Karpas-422 (cell line): ENCODE results near the gene USP3. TPM values are rescaled to one million over a fixed set of nuclear protein-coding genes. Genes with fewer than 3 reads are reported as not detected.
A peak's percentile ranks its signal among the peaks of the same experiment; 100 is the strongest.

Experiments
- DNase-seq: peaks from one replicate; pipeline ENCODE4 v3.0.0-alpha.2; 2015
- H2AFZ ChIP-seq: fragments of 200-600 bp; sonication (generic); 2 replicates; pipeline ENCODE4 v1.6.1; 2014; ENCODE audit warnings: antibody characterized with exemption, low read length, mixed read lengths
- H3K27ac ChIP-seq: fragments of 200-600 bp; sonication (generic); 2 replicates; pipeline ENCODE4 v1.5.1; 2014; ENCODE audit warnings: mild to moderate bottlenecking, low read length, moderate library complexity
- H3K27me3 ChIP-seq: fragments of 200-600 bp; sonication (generic); 2 replicates; pipeline ENCODE4 v1.6.1; 2014; ENCODE audit warnings: low read length, mixed read lengths
- H3K36me3 ChIP-seq: fragments of 200-600 bp; sonication (generic); 2 replicates; pipeline ENCODE4 v1.6.1; 2014; ENCODE audit warnings: low read length, mixed read lengths; ENCODE audit not compliant: insufficient read depth
- H3K4me1 ChIP-seq: fragments of 200-600 bp; sonication (generic); 2 replicates; pipeline ENCODE4 v1.6.1; 2014; ENCODE audit warnings: mild to moderate bottlenecking, low read length, mixed read lengths
- H3K4me2 ChIP-seq: fragments of 200-600 bp; sonication (generic); 2 replicates; pipeline ENCODE4 v1.6.1; 2014; ENCODE audit warnings: low read length, low read depth, mild to moderate bottlenecking; ENCODE audit not compliant: poor library complexity, severe bottlenecking
- H3K4me3 ChIP-seq: fragments of 200-600 bp; sonication (generic); 2 replicates; pipeline ENCODE4 v1.5.1; 2014; ENCODE audit warnings: mild to moderate bottlenecking, antibody characterized with exemption, low read length, mixed read lengths
- H3K79me2 ChIP-seq: fragments of 200-600 bp; sonication (generic); 2 replicates; pipeline ENCODE4 v1.6.1; 2014; ENCODE audit warnings: mild to moderate bottlenecking, low read length, mixed read lengths
- H3K9ac ChIP-seq: fragments of 200-600 bp; sonication (generic); 2 replicates; pipeline ENCODE4 v1.6.0; 2014; ENCODE audit warnings: low read length
- H3K9me2 ChIP-seq: fragments of 200-600 bp; sonication (generic), shearing (Covaris generic); replicated peaks from 2 replicates; pipeline ENCODE4 v1.6.0; 2014; ENCODE audit warnings: mild to moderate bottlenecking, low read length, moderate library complexity; ENCODE audit not compliant: insufficient read depth
- H3K9me3 ChIP-seq: fragments of 300-700, 200-600 bp; sonication (generic); 2 replicates; pipeline ENCODE4 v1.6.1; 2014; ENCODE audit warnings: low read length, mixed read lengths
- H4K20me1 ChIP-seq: fragments of 200-600 bp; sonication (generic); 2 replicates; pipeline ENCODE4 v1.6.1; 2014; ENCODE audit warnings: mild to moderate bottlenecking, antibody characterized with exemption, low read length, low read depth; ENCODE audit not compliant: insufficient read depth
- total RNA-seq: library from RNA; depleted of rRNA; stranded (reverse); fragments of >200 nt; shearing (Covaris generic); gene quantifications from 2 replicates; pipeline ENCODE4 v1.2.3, GENCODE V29; 2014; ENCODE audit warnings: low replicate concordance

Gene USP3
- total RNA-seq, 1 experiment from 2014 or later, result 15.4 TPM

- H3K4me3 ChIP-seq, result no peak overlapping the region
Measured at GRCh38 chr15:63497642-63498467, 6.5 kb upstream of the USP3 start.

GRCh38 chr15:63499175-63499549 lies 5.2 kb upstream of the USP3 start:
- no peak for DNase-seq
- Histone ChIP-seq H3K9ac (no peak overlapping the region), H3K36me3 (no peaks in the 10 kb centered on the region), H3K4me2 (no peak overlapping the region), H3K4me3 (no peak overlapping the region), H3K79me2 (no peaks in the 10 kb centered on the region), H3K4me1 (peaks cover 31% of the 10 kb centered on the region), H2AFZ (no peak overlapping the region), H3K27me3 (no peaks in the 10 kb centered on the region), H3K27ac (no peak overlapping the region), H3K9me3 (no peaks in the 10 kb centered on the region), H3K9me2 (no peaks in the 10 kb centered on the region), H4K20me1 (no peaks in the 10 kb centered on the region)

More at GRCh38 chr15:63497642-63498467, 6.5 kb upstream of the USP3 start:
- no peak for DNase-seq
- no peaks in the 10 kb centered on the region for H3K79me2 ChIP-seq
- H4K20me1 ChIP-seq, result no peaks in the 10 kb centered on the region
- H3K36me3 ChIP-seq, result no peaks in the 10 kb centered on the region
- H3K27me3 ChIP-seq, result no peaks in the 10 kb centered on the region
- no peak overlapping the region for H3K27ac ChIP-seq
- no peak overlapping the region for H2AFZ ChIP-seq
- H3K9ac ChIP-seq, result no peak overlapping the region
- H3K9me3 ChIP-seq, result no peaks in the 10 kb centered on the region
- no peak overlapping the region for H3K4me2 ChIP-seq
- H3K9me2 ChIP-seq, result no peaks in the 10 kb centered on the region
- H3K4me1 ChIP-seq, result peaks cover 19% of the 10 kb centered on the region

DNA sequence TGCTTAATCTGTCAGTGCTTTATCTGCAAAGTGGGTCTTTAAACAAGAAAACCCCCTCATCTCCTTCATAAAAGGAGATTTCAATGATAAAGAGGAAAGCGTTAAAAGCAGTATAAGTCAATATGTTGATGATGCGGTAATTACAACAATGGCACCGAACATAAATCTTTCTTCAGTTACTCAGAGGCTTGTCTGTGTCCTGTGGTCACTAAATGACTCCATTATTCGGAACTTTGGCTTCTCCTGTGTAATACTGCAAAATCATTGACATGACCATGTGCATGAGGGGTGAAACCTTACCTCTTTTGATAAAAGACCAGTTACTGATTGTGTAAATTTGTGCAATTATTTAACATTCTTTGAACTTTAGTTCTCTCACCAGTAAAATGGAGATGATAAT lies 4.8 kb upstream of the USP3 start:
- H4K20me1 ChIP-seq, result no peaks in the 10 kb centered on the region
- no peaks in the 10 kb centered on the region for H3K79me2 ChIP-seq
- H3K4me1 ChIP-seq, result peaks cover 31% of the 10 kb centered on the region
- no peaks in the 10 kb centered on the region for H3K9me3 ChIP-seq
- no peak overlapping the region for H3K9ac ChIP-seq
- no peaks in the 10 kb centered on the region for H3K36me3 ChIP-seq
- H3K27ac ChIP-seq, result no peak overlapping the region
- no peak for DNase-seq
- no peak overlapping the region for H2AFZ ChIP-seq
- no peaks in the 10 kb centered on the region for H3K9me2 ChIP-seq
- H3K4me2 ChIP-seq, result no peak overlapping the region
- H3K27me3 ChIP-seq, result no peaks in the 10 kb centered on the region
- no peak overlapping the region for H3K4me3 ChIP-seq

DNA sequence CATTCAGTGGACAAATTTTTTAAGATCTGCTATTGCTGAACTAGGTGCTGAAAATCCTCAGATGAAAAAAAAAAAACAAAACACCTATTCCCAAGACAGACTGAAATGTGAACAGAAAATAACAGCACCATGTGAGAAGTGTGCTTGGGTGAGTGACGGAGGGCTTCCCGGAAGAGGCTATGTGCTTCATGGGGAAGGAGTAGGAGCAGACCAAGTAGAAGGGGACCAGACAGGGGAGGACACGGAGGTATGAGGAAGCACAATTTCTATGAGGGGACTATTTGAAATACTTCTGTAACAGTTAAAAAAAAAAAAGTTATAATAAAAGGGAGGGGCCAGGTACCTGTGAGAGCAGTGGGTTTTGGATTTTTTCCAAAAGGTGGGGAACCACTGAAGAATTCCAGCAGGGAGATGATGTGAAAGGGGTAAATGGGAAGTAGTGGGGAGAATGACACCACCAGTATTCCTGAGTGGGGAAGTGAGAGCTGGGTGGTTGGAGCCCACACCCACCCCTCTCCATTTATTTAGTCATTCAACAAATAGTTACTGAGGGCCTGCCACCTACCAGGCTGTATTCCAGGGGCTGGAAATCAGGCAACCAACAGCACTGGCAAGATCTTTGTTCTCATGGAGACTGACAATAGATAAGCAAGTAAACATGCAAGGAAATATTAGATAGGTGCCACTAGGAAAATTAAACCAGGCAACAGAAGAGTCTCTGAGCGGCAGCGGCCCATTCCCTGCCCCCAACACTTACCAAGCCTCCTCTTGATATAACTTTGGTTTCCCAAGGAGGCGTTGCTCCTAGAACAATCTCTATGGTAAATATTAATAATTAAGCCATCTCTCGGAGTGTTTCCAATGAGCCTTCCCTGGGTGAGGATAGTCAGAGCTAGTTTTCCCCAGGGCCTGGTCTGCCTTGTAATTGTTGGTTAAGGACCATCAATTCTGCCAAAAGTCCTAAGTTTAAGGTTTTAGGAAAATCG lies 3.8 kb upstream of the USP3 start:
- Histone ChIP-seq H4K20me1 (no peaks in the 10 kb centered on the region), H3K4me2 (no peak overlapping the region), H3K9me3 (no peaks in the 10 kb centered on the region), H2AFZ (peak overlapping the region; percentile 71; the same call in 1 of the 2 replicates), H3K4me1 (peaks cover 35% of the 10 kb centered on the region), H3K27me3 (no peaks in the 10 kb centered on the region), H3K27ac (no peak overlapping the region), H3K36me3 (no peaks in the 10 kb centered on the region), H3K4me3 (no peak overlapping the region), H3K9ac (no peak overlapping the region), H3K9me2 (no peaks in the 10 kb centered on the region), H3K79me2 (no peaks in the 10 kb centered on the region)
- DNase-seq, result no peak

- peak overlapping the region; percentile 12 for H3K4me2 ChIP-seq
- no peak overlapping the region for H3K9ac ChIP-seq
- H3K27me3 ChIP-seq, result no peaks in the 10 kb centered on the region
- H3K79me2 ChIP-seq, result no peaks in the 10 kb centered on the region
- peaks cover 4% of the 10 kb centered on the region; the same call in 1 of the 2 replicates for H4K20me1 ChIP-seq
- H3K9me3 ChIP-seq, result no peaks in the 10 kb centered on the region
- H2AFZ ChIP-seq, result peak overlapping the region; percentile 71; the same call in 1 of the 2 replicates
- no peak overlapping the region for H3K4me3 ChIP-seq
- no peaks in the 10 kb centered on the region for H3K9me2 ChIP-seq
- no peak for DNase-seq
- H3K36me3 ChIP-seq, result no peaks in the 10 kb centered on the region
- no peak overlapping the region for H3K27ac ChIP-seq
- H3K4me1 ChIP-seq, result peaks cover 42% of the 10 kb centered on the region
Measured at GRCh38 chr15:63501256-63502089, 2.9 kb upstream of the USP3 start.

GRCh38 chr15:63502137-63502766 lies 2.1 kb upstream of the USP3 start:
- Histone ChIP-seq H3K4me3 (no peak overlapping the region), H4K20me1 (peaks cover 12% of the 10 kb centered on the region; the same call in 1 of the 2 replicates), H3K79me2 (peaks cover 2% of the 10 kb centered on the region), H3K27me3 (no peaks in the 10 kb centered on the region), H3K36me3 (no peaks in the 10 kb centered on the region), H3K4me1 (peaks cover 39% of the 10 kb centered on the region), H2AFZ (no peak overlapping the region), H3K9me2 (no peaks in the 10 kb centered on the region), H3K9ac (no peak overlapping the region), H3K4me2 (peak overlapping the region; percentile 12), H3K9me3 (no peaks in the 10 kb centered on the region), H3K27ac (no peak overlapping the region)
- no peak for DNase-seq

DNA sequence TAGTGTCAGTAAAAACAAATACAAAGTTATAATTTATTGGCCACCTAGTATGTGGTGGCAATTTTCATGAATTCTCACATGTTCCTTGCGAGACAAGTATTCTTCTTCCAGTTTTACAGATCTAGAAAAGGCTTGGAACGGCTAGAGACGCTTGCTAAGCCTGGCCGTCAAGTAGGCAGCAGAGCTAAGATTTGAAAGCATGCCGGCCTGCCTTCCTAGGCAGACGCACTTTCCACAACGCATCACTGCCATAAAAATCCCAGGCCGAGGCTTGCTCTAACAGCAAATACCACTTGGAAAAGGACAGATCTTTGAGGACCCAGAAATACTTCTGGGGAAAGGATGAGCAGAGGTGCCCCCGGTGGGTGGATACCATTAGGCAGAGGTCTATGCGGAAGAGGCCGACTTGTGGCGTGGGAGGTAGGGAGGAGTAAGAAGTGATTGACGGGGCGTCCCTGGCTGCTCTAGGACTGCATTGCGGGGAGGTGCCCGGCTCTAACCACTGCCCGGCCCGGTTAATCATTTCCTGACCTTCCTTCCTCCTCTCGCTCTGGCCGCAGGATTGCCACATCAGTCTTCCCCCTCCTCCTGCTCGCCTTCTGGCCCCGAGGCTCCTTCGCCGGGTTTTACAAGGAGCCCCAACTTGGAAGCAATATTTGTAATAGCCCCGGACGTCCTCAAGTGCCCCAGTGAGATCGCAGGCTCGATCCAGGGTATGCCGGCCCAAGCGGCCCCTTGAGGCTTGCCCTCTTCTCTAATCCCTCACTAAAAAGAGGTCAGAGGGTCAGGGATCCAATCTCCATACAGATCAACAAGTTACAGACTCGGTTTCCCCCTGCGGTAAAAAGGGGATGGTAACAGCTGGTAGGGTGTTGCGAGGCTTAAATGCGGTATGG lies 1.3 kb upstream of the USP3 start:
- H3K9me3 ChIP-seq, result no peaks in the 10 kb centered on the region
- H3K9ac ChIP-seq, result peak overlapping the region; percentile 71
- H3K79me2 ChIP-seq, result peaks cover 5% of the 10 kb centered on the region
- H3K9me2 ChIP-seq, result no peaks in the 10 kb centered on the region
- peak overlapping the region; percentile 95 for H3K4me2 ChIP-seq
- no peaks in the 10 kb centered on the region for H3K27me3 ChIP-seq
- peak overlapping the region; percentile 75 for H3K4me3 ChIP-seq
- peak overlapping the region; percentile 86 for H2AFZ ChIP-seq
- peaks cover 37% of the 10 kb centered on the region for H3K4me1 ChIP-seq
- H3K36me3 ChIP-seq, result no peaks in the 10 kb centered on the region
- DNase-seq, result peak; percentile 78
- no peak overlapping the region for H3K27ac ChIP-seq
- peaks cover 15% of the 10 kb centered on the region; the same call in 1 of the 2 replicates for H4K20me1 ChIP-seq
